IPS DF 6.9 (cell line): ENCODE data around the gene GDF10.

Experiments used
- DNase-seq: peaks from one replicate; pipeline ENCODE4 v3.0.0-alpha.2; 2013; ENCODE audit warnings: low read depth, low spot score
- H3K27ac ChIP-seq: one replicate; pipeline ENCODE4 v1.5.1; 2013; ENCODE audit warnings: low read length, control low read depth
- H3K27me3 ChIP-seq: 2 replicates; pipeline ENCODE4 v1.6.1; 2013; ENCODE audit warnings: mild to moderate bottlenecking, low read length; ENCODE audit not compliant: control insufficient read depth, insufficient read depth
- H3K36me3 ChIP-seq: 2 replicates; pipeline ENCODE4 v1.6.1; 2013; ENCODE audit warnings: low read length; ENCODE audit not compliant: control insufficient read depth, insufficient read depth
- H3K4me1 ChIP-seq: 2 replicates; pipeline ENCODE4 v1.6.1; 2013; ENCODE audit warnings: low read length; ENCODE audit not compliant: control insufficient read depth, insufficient read depth
- H3K4me3 ChIP-seq: 2 replicates; pipeline ENCODE4 v1.5.1; 2013; ENCODE audit warnings: mild to moderate bottlenecking, low read length
- H3K9me3 ChIP-seq: 2 replicates; pipeline ENCODE4 v1.6.1; 2013; ENCODE audit warnings: low read length, inconsistent platforms; ENCODE audit not compliant: control insufficient read depth, insufficient read depth
- WGBS: extraction: QIAGEN DNeasy Blood & Tissue Kit; methylation state at CpG from one replicate; pipeline ENCODE4 v1.1.7; 2013; ENCODE audit warnings: mixed read lengths, missing lambda C conversion rate; ENCODE audit not compliant: insufficient read length, insufficient coverage; 5-methylcytosine and 5-hydroxymethylcytosine counted together

GDF10 gene

DNA sequence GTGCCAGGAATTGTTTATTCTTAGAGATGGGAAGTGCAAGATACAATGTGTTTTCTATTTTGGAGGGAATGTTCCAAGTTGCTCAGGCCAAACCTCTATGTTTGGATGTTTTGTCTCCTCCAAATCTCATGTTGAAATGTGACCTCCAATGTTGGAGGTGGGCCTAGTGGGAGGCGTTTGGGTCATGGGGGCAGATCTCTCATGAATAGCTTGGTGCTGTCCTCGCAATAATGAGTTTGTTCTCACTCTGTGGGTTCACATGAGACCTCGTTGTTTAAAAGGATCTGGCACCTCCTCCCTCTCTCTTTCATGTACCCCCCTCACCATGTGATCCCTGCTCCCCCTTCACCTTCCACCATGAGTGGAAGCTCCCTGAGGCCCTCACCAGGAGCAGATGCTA is 8.3 kb upstream of the GDF10 start:
- no CpG with 5 or more reads among the region's 3 CpGs for WGBS
- no peaks in the 10 kb centered on the region for H3K27me3 ChIP-seq
- H3K4me3 ChIP-seq, result no peak overlapping the region
- no peaks in the 10 kb centered on the region for H3K9me3 ChIP-seq
- no peak overlapping the region for H3K27ac ChIP-seq
- no peak for DNase-seq
- no peaks in the 10 kb centered on the region for H3K4me1 ChIP-seq
- H3K36me3 ChIP-seq, result no peaks in the 10 kb centered on the region

DNA sequence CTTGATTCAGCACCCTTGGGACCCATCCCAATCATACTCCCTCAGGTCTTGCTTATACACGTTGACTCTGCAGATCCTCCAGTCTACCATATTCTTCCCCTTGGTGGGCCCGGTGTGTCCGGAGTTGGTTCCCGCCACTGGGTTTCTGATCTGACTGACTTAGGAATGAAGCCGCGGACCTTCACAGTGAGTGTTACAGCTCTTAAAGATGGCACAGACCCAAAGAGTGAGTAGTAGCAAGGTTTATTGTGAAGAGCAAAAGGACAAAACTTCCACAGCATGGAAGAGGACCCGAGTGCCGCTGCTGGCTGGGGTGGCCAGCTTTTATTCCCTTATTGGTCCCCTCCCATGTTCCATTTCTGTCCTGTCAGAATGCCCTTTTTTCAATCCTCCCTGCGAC is 5.9 kb upstream of the GDF10 start:
- no CpG with 5 or more reads among the region's 9 CpGs for WGBS
- no peaks in the 10 kb centered on the region for H3K36me3 ChIP-seq
- no peak for DNase-seq
- no peak overlapping the region for H3K4me3 ChIP-seq
- H3K27me3 ChIP-seq, result no peaks in the 10 kb centered on the region
- no peaks in the 10 kb centered on the region for H3K9me3 ChIP-seq
- H3K4me1 ChIP-seq, result no peaks in the 10 kb centered on the region
- H3K27ac ChIP-seq, result no peak overlapping the region

DNA sequence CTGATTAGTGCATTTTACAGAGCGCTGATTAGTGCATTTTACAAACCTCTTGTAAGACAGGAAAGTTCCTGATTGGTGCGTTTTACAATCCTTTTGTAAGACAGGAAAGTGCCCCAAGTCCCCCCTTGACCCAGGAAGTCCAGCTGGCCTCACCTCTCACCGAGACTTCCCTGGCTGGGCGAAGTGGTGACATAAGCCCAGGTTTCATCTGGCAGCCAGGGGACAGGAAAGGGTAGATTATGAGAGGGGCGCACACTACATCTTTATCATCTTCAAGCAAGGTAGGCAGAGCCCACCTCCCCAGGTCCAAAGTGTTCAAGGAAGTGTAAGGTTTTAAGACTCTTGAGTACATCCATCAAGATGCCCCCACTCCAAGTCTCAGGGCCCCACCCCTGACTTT is 5.5 kb upstream of the GDF10 start:
- no peaks in the 10 kb centered on the region for H3K4me1 ChIP-seq
- no peaks in the 10 kb centered on the region for H3K9me3 ChIP-seq
- DNase-seq, result no peak
- H3K36me3 ChIP-seq, result no peaks in the 10 kb centered on the region
- no peak overlapping the region for H3K27ac ChIP-seq
- no peak overlapping the region for H3K4me3 ChIP-seq
- H3K27me3 ChIP-seq, result 0 out of 2 replicates have a peak, but pooled peaks cover 1% of the 10 kb centered on the region
- no CpG with 5 or more reads among the region's 5 CpGs for WGBS

DNA sequence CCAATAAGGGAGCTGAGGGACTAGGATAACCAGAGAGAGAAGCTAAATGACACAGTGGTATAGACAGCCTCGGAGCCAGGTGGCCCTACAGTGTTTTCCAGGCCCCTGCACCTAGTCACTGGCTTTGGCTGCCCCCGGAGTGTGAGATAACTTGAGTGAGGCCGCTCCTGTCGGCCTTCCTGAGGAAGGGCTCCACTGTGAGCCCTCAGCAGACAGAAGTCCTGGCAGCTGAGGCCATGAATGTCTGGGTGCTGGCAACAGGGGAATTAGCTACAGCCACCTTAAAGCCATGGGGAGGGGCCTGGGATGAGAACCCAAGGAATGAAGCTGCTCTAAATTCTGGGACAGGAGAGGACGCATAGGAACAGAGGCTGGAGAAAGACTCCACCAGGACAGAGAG is 4.6 kb upstream of the GDF10 start:
- no peak overlapping the region for H3K4me3 ChIP-seq
- no peak for DNase-seq
- H3K27me3 ChIP-seq, result peaks cover 4% of the 10 kb centered on the region; the same call in 1 of the 2 replicates
- no CpG with 5 or more reads among the region's 5 CpGs for WGBS
- no peaks in the 10 kb centered on the region for H3K4me1 ChIP-seq
- H3K9me3 ChIP-seq, result no peaks in the 10 kb centered on the region
- no peak overlapping the region for H3K27ac ChIP-seq
- no peaks in the 10 kb centered on the region for H3K36me3 ChIP-seq

DNA sequence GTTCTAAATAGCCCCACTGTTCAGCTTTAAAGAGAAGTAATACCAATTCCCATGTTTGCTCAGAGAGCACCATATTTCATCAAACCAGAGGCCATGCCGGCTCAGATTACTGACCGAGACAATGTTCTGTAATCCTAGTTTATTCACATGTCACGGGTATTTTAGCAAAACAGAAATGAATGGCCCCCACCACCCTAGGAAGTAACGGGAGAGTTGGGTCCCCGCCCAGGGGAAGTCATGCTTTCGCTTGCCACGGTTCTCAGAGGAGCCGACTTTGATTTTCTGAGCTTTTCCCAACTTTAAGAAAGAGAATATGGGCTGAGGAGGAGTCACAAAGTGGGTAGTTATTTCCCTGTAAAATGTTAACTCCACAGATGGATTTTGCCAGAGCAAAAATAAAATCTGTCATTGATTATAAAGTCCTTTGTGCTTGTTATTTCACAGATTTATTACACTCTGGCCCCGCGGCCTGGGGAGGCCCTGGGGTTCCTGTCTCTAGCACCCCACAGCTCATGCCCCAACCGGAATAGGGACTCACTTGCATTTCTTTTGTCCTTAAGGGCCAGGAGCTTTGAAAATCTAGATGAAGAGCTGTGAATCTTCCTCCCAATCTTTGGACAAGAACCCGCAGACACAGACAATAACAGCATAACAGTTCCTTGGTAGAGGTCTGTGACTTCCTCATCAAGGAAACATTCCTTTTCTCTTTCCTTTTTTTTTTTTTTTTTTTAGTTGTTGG is 3.7 kb upstream of the GDF10 start:
- H3K27me3 ChIP-seq, result peaks cover 12% of the 10 kb centered on the region
- no peak overlapping the region for H3K27ac ChIP-seq
- H3K4me1 ChIP-seq, result no peaks in the 10 kb centered on the region
- no peaks in the 10 kb centered on the region for H3K9me3 ChIP-seq
- no CpG with 5 or more reads among the region's 12 CpGs for WGBS
- H3K36me3 ChIP-seq, result no peaks in the 10 kb centered on the region
- H3K4me3 ChIP-seq, result no peak overlapping the region
- DNase-seq, result no peak

DNA sequence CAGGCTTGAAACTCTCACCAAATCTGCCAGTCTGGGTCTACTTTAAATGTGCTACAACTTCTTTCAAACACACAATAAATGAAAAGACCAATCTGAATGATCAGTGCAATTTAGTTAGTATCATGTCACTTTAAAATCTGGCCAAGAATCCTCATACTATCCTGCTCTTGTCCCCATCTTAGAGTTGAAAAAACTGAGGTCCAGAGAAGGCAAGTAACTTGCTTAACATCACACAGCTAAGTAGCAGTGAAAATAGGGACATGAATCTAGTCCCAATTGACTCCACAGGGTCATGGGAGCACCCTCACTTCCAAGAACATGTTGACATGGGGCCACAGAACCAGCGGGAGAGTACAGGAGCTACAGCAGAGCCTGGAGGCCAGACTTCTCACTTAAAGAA is 3.1 kb upstream of the GDF10 start:
- H3K27me3 ChIP-seq, result peaks cover 15% of the 10 kb centered on the region
- no CpG with 5 or more reads among the region's 1 CpG for WGBS
- no peaks in the 10 kb centered on the region for H3K9me3 ChIP-seq

DNA sequence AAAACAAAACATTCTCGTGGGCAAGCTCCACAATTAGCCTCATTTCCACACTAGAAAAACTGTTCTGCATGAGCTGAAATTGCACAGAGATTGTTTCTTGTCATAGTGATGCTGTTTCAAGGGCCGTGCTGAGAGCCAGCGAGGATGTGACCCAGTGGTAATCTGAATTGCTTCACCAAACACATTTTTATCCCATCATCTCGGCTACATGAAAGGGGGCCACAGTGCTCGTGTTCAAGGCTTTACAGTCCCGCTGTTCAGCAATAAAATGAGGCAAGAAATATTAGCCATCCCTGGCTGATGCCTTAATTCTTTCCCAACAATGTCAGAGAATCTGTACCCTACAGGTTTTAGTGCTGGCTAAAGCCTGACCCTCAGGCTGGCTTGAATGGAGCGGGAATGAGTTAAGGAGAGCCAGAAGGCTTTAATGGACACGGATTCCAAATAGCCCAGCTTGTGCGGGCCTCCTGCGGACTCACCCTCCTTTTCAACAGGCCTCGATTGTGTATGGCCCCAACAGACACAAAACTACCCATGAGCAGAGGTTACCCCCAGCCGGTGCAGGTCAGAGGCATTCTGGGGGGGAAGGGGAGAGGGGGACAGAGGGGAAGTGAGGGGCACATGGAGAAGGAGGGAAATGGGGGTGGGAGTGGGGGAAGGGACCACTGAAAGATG is 2.0 kb upstream of the GDF10 start:
- Histone ChIP-seq H3K36me3 (no peaks in the 10 kb centered on the region), H3K27ac (no peak overlapping the region)

More for the DNA sequence above, 3.1 kb upstream of the GDF10 start:
- H3K4me3 ChIP-seq, result no peak overlapping the region
- no peaks in the 10 kb centered on the region for H3K4me1 ChIP-seq
- no peak for DNase-seq
- no peak overlapping the region for H3K27ac ChIP-seq
- no peaks in the 10 kb centered on the region for H3K36me3 ChIP-seq

DNA sequence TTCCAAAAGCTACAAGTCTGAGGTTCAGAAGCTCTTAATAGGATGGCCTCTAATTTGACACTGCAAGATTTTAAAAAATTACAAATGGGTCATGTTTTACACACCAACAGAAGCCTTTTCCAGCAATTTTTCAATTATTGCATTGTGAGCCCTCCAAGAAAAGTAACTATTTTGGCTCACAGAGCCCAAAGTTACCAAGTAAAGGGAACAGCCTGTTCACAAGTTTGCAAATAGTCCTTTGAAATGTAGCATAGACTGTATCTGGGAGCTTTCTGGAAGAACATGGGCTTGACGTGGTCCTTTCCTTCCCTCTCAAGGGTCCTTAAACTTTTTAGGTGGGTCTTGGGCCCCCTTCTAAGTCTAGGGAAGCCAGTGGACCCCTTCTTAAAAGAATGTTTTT is 1.3 kb upstream of the GDF10 start:
- Histone ChIP-seq H3K27me3 (peaks cover 19% of the 10 kb centered on the region), H3K27ac (no peak overlapping the region)
- no peak for DNase-seq

More for the DNA sequence above, 2.0 kb upstream of the GDF10 start:
- WGBS, result no CpG with 5 or more reads among the region's 12 CpGs
- Histone ChIP-seq H3K4me3 (no peak overlapping the region), H3K27me3 (peaks cover 19% of the 10 kb centered on the region), H3K9me3 (no peaks in the 10 kb centered on the region), H3K4me1 (no peaks in the 10 kb centered on the region)
- DNase-seq, result no peak

DNA sequence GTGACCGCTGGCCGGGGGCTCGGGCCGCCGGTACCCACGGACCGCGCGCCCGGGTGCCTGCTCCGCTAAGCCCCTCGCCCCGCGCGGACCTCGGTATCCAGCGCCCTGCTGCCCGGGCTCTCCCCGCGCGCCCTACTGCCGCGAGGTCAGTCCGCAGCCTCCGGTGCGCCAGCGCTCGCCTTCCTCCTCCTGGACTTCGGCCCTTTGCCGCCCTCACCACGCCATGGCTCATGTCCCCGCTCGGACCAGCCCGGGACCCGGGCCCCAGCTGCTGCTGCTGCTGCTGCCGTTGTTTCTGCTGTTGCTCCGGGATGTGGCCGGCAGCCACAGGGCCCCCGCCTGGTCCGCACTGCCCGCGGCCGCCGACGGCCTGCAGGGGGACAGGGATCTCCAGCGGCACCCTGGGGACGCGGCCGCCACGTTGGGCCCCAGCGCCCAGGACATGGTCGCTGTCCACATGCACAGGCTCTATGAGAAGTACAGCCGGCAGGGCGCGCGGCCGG is 483 bp downstream of the GDF10 start:
- Histone ChIP-seq H3K4me3 (peak overlapping the region; percentile 32; the same call in 1 of the 2 replicates), H3K27me3 (peaks cover 19% of the 10 kb centered on the region), H3K27ac (no peak overlapping the region), H3K9me3 (no peaks in the 10 kb centered on the region), H3K4me1 (no peaks in the 10 kb centered on the region), H3K36me3 (no peaks in the 10 kb centered on the region)
- WGBS, result no CpG with 5 or more reads among the region's 57 CpGs
- no peak for DNase-seq

More for the DNA sequence above, 1.3 kb upstream of the GDF10 start:
- Histone ChIP-seq H3K9me3 (no peaks in the 10 kb centered on the region), H3K4me1 (no peaks in the 10 kb centered on the region), H3K36me3 (no peaks in the 10 kb centered on the region), H3K4me3 (no peak overlapping the region)
- WGBS, result no CpG with 5 or more reads among the region's 1 CpG

DNA sequence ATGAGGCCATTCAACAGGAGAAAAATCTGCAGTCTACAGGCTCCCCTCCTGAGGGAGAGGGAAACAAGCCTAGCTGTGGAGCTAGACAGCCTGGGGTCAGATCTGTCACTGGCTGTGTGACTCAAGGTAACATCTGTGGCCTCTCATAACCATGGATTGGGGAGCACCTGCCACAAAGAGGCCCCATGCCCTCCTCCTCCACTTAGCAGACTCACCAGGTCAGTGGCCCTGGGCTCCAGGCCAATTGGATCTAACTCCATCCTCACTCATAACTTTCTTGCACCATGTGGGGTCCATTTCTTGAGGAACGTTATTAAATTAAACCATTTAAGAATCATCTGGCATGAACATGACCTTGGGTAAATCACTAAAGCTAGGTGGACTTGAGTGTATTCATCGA is 1.8 kb downstream of the GDF10 start:
- Histone ChIP-seq H3K27ac (no peak overlapping the region), H3K4me3 (no peak overlapping the region), H3K4me1 (no peaks in the 10 kb centered on the region), H3K36me3 (no peaks in the 10 kb centered on the region), H3K27me3 (peaks cover 19% of the 10 kb centered on the region), H3K9me3 (no peaks in the 10 kb centered on the region)
- no CpG with 5 or more reads among the region's 2 CpGs for WGBS
- no peak for DNase-seq
